Stimulated activated CD8-positive, alpha-beta memory T cell treated with anti-CD3 and anti-CD28 coated beads, Interleukin-4, amount 100 ng/mL, for 1 hour (primary cell): ENCODE measurements around the gene ZC3H7A.
"Not testable (repeated sequence)": the region's sequence is repeated elsewhere in the genome, so short reads cannot be mapped to it uniquely, and the experiment has no call there.

ENCODE experiments used
- DNase-seq, 2 donors: peaks; one replicate each; pipeline ENCODE4 v3.0.0-alpha.2; 2020; ENCODE audit warnings: low read depth in 2 of 2, low spot score in 1 of 2

Gene ZC3H7A

GRCh38 chr16:11799509-11800381 is 2.7 kb upstream of the ZC3H7A start:
- DNase-seq, result no peak

- DNase-seq, result no peak
These were observed 1.9 kb upstream of the ZC3H7A start for GRCh38 chr16:11799017-11799381.

DNA sequence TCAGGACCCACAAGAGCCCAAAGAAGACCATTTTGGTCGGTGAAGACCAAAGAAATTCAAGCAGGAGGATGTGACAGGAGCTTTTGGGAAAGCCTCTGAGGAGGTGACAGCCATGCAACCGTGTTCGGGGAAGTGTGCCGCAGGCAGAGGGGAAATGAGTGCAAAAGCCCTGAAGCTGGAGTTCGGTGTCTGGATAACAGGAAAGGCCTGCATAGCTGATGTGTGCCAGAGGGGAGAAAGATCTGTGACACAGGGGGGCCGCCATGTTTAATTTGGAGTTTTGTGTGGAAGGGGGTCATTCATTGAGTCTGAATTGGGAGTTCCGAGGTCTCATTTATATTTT is 870 bp upstream of the ZC3H7A start:
- DNase-seq, result no peak

DNA sequence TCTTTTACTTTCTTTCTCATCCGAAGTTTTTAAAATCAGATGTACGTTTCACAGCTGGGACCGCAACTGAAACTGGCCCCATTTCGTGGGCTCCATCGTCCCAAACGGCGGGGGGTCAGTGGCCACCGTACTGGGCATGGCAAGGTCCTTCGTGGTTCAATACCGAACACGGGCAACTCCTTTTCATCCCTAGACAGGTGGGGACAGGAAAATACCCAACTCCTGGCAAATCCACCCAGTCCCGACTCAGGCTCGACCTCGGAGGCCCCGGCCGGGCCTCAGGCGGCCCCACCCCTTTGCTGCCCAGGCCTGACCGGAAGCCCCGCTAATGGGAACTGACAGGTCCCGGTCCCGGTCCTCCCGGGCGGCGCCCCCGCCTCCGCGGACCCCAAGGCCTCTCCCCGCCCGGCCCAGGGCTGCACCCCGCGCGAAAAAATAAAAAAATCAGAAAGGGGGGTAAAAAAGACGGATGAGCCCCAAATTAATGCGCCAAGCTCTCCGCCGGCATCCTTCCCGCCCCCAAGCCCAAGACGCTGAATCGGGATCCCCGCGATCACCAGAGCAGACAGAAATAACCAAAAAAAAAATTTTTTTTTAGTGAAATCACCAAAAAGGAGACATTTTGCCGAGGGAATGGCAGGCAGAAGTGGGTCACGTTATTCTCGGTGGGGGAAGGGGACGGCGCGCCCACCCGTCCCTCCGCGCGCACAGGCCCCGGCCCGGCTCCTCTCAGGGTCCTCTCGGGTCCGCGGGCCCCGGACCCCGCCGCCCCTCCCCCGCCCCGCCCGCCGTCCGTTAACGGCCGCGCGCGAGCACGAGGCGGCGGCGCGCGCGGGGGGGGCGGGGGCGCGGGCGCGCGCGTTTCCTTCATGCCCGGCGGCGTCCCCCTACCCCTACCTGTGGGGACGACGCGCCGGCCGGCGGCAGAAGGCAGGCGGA is 562 bp downstream of the ZC3H7A start:
- no peak for DNase-seq

DNA sequence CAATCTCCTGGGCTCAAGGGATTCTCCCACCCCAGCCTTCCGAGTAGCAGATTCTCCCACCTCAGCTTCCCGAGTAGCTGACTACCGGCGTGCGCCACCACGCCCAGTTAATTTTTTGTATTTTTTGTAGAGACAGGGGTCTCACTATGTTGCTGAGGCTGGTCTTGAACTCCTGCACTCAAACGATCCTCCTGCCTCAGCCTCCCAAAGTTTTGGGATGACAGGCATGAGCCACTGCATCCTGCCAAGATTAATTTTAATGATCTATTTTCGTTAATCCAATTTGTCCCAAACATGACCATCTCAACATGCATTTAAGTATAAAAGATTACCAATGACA is 1.2 kb downstream of the ZC3H7A start:
- DNase-seq, result no peak

DNA sequence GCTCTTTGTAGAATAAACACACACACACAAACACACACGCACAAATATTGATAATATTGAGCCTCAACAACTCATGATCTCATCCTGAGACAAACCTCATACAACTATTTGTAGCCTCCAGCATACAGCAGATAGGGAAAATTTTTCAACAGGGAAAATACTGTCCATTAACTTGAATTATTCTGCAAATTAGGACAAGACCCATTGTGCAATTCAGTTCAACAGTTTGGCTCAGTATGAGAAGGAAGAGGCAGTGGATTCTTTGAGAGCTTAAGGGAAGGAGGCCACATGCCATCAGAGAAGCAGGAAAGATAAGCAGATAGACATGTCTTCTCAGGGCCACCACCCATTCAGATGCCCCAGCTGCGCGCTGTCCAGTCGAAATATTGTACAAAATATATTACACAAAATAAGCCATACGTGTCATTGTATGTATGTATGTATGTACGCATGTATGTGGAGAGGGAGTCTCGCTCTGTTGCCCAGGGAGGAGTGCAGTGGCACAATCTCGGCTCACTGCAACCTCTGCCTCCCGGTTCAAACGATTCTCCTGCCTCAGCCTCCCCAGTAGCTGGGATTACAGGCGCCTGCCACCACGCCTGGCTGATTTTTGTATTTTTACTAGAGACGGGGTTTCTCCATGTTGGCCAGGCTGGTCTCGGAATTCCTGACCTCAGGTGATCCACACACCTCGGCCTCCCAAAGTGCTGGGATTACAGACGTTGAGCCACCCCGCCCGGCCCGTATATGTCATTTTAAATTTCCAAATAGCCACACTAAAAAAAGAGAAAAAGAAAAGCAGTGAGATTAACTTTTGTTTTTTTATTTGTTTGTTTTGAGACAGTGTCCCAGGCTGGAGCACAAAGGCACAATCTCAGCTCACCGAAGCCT is 1.8 kb downstream of the ZC3H7A start:
- no peak for DNase-seq

DNA sequence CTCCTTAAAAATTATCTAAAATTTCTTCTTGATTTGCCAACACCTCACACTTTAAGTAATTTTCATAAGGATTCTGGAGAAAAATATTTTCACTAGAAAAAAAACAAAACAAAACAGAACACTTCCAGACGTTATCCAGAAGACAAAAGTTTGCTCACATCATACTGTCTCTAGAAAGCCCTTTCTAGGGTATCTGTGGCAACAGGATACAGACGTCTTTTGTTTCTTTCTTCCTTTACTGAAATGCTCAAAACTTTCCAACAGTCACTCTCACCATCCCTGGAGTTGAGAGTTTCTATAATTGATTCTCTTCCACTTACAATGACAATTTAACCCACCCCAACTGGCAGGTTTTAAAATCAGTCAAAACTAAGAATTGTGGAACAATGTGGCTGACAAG is 2.6 kb downstream of the ZC3H7A start:
- DNase-seq, result no peak

DNA sequence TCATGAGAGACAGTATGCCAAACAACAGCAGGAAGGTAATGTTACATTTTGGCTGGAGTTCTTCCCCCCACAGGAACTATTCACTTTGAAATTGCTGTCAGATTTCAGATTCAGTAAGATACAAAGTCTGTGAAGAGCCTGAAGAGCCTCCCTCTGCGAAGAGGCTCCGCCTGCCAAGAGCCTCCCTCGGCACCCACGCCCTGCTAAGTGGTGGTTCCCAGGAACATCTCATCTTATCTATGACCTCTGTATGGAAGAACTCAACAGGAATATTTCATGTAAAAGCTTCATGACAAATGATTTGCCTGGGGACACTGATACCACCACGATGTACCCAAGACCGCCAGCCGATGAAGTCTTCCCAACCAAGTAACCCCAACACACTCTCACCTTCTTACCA is 3.2 kb downstream of the ZC3H7A start:
- DNase-seq, result no peak

DNA sequence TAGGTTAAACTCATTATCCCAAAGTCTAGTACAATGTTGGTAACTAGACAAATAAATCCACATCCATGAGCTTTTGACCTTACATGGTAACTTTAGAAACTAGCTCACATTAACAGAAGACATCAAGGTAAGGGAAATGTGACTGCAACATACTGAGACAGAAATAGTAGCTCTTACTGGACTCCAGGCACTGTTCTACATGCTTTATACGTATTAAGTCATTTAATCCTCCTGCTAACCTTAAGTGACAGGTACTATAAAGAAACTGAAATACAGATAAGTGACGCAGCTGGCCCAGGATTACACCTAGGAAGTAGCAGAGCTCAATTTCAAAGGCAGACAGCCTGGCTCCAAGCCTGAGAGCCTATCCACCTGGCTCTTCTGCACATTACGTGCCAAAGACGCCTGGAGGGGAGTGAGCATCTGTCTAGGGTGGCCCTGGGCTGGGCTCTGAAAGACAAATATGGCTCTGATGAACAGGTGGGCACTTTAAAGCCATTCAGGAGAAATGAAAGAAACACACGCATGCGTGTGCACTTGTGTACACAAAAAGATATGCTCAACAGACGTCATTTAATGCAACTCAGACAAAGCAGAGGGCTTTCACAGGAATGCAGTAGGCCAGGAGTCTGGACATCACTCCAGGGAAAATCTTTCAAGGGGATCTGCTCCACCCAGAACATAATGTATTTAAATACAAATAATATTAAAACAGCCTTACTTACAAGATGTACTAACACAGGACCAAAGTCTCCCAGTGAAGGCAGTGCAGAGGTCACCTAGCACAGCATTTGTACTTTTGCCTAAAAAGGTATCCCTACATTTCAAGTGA is 4.4 kb downstream of the ZC3H7A start:
- DNase-seq, result no peak

DNA sequence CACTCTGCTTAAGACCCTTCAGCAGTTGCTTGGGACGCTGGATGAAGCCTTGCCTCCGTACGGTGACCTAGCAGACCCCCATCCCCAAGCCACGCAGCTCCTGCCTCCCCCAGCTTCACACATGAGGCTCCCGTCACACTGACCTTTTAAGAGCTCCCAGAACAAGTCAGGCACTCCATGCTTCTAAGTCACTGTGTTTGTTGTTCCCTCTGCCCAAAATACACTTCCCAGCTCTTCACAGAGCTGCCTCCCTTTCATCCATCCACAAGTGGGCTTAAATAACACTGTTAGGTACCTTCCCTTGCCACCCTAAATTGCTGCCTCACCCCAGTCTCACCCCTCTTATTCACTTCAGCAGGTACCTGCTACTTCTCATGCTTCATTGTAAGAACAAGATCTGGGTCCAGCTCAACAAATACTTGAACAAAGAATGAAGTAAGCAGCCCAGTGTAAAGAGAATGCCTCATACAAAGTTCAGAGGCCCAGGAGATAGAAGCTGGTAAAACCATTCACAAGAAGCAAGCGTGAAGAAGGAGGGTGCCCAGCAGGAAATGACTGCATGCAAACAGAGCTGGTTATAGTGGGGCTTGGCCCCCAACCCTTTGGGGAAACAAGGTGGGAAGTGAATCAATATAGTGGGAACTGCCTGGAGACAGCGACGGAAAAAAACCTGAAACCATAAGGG is 5.8 kb downstream of the ZC3H7A start:
- DNase-seq, result no peak

GRCh38 chr16:11788914-11789313 is 8.1 kb downstream of the ZC3H7A start:
- no peak for DNase-seq

- not testable (repeated sequence) for DNase-seq
These were observed 12.0 kb downstream of the ZC3H7A start for GRCh38 chr16:11784980-11785599.

DNA sequence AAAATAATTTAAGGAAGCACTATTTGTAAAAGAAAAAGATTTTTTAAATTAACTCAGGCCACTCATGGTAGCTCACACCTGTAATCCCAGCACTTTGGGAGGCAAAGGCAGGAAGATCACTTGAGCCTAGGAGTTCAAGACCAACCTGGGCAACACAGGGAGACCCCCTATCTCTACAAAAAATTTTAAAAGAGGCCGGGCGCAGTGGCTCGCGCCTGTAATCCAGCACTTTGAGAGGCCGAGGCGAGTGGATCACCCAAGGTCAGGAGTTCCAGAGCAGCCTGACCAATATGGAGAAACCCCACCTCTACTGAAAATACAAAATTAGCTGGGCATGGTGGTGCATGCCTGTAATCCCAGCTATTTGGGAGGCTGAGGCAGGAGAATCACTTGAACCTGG is 12.7 kb downstream of the ZC3H7A start:
- not testable (repeated sequence) for DNase-seq

DNA sequence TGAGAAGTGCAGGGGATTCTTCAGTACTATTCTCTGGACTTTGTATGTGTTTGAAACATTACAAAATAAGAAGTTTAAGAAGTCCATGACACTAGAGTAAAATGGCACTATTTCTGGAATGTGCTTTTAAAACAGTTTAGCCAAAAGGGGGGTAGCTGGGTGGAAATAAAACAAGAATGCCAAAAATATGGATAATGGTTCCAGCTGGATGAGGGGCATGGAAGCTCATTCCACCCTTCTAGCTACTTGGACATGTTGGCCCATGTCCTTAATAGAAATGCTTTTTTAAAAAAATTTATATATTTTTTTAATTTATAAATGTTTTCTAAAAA is 13.1 kb downstream of the ZC3H7A start:
- no peak for DNase-seq

GRCh38 chr16:11783319-11784037 is 13.6 kb downstream of the ZC3H7A start:
- no peak for DNase-seq

DNA sequence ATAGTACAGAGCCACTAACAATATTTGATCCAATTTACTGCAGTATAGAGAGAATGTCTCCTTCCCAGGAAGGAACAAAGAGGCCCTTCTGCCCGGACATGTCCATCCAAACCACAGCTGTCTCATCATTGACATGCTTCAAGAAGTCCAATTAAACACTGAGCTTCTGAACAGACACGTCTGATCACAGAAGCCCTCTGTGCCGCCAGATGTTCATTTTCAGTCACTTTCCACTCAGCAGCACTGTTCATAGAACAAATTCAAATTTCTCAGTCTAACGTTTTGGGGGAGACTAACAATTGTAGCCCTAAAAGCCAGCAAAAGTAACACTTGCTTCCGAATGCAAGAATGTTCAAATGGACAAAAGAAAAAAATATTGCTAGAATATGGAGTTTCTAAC is 15.3 kb downstream of the ZC3H7A start:
- no peak for DNase-seq

DNA sequence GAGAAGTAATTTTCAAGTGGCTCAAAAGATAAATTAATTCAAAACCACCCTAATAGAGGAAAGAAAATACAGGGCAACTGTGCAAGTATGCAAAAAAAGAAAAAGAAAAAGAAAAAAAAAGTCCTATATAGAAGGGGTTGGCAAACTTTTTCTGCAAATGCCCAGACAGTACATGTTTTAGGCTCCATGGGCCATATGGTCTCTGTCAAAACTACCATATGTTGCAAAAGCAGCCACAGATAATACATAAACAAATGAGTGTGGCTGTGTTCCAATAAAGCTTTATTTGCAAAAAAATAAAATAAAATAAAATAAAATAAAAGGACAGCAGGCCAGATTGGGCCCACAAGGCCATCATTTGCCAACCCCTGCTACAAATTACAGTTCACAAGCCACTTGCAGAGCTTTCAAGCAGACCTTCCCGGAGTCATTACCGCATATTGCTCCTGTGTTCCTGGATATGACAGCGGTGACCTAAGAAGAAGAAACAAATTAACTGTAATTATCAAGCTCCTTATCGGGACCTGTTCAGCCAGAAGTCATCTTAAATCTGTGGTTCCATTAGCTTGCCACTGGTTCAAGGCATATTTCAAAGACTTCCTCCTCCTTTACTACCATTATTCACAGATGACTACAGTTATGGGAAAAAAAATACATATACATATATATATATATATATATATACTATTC is 15.9 kb downstream of the ZC3H7A start:
- no peak for DNase-seq

- DNase-seq, result no peak
These were observed 18.0 kb downstream of the ZC3H7A start for GRCh38 chr16:11779074-11779473.
